DOHH2 (cell line): Measurements from ENCODE around the gene EPAS1.

Experiments
- H3F3A ChIP-seq: fragments of 200-600 bp; sonication (generic), shearing (Covaris generic); 2 replicates; pipeline ENCODE4 v1.6.0; 2016; ENCODE audit warnings: antibody characterized with exemption, mild to moderate bottlenecking; ENCODE audit not compliant: control insufficient read depth, insufficient read depth
- H3K27ac ChIP-seq: fragments of 200-600 bp; sonication (generic); 2 replicates; pipeline ENCODE4 v1.5.1; 2014; ENCODE audit warnings: low read depth, mild to moderate bottlenecking, low read length, moderate library complexity
- H3K27me3 ChIP-seq: fragments of 200-600 bp; sonication (generic); 2 replicates; pipeline ENCODE4 v1.6.1; 2014; ENCODE audit warnings: mild to moderate bottlenecking, low read length, mixed read lengths; ENCODE audit not compliant: control insufficient read depth
- H3K36me3 ChIP-seq: fragments of 200-600 bp; sonication (generic); 2 replicates; pipeline ENCODE4 v1.6.1; 2014; ENCODE audit warnings: mild to moderate bottlenecking, low read length, moderate library complexity, mixed read lengths; ENCODE audit not compliant: control insufficient read depth
- H3K4me1 ChIP-seq: fragments of 200-600 bp; sonication (generic); 2 replicates; pipeline ENCODE4 v1.6.1; 2014; ENCODE audit warnings: mild to moderate bottlenecking, low read length, mixed read lengths; ENCODE audit not compliant: control insufficient read depth
- H3K4me2 ChIP-seq: fragments of 200-600 bp; sonication (generic); 2 replicates; pipeline ENCODE4 v1.6.0; 2014; ENCODE audit warnings: mild to moderate bottlenecking, low read length, moderate library complexity
- H3K4me3 ChIP-seq: fragments of 200-600 bp; sonication (generic); 2 replicates; pipeline ENCODE4 v1.5.1; 2014; ENCODE audit warnings: mild to moderate bottlenecking, low read length, mixed read lengths
- H3K79me2 ChIP-seq: fragments of 200-600 bp; sonication (generic); 2 replicates; pipeline ENCODE4 v1.6.1; 2014; ENCODE audit warnings: mild to moderate bottlenecking, low read length, mixed read lengths; ENCODE audit not compliant: control insufficient read depth
- H3K9me2 ChIP-seq: fragments of 200-600 bp; sonication (generic); replicated peaks from 2 replicates; pipeline ENCODE4 v1.6.1; 2014; ENCODE audit warnings: mild to moderate bottlenecking, low read length, mixed read lengths; ENCODE audit not compliant: control insufficient read depth
- H3K9me3 ChIP-seq: fragments of 200-600 bp; sonication (generic); 2 replicates; pipeline ENCODE4 v1.6.1; 2014; ENCODE audit warnings: antibody characterized with exemption, low read length, mixed read lengths; ENCODE audit not compliant: control insufficient read depth, insufficient read depth
- H4K20me1 ChIP-seq: fragments of 200-600 bp; sonication (generic); 2 replicates; pipeline ENCODE4 v1.6.0; 2014; ENCODE audit warnings: low read depth, mild to moderate bottlenecking, antibody characterized with exemption, low read length, moderate library complexity; ENCODE audit not compliant: control insufficient read depth, insufficient read depth
- CTCF ChIP-seq: fragments of 200-600 bp; sonication (generic); IDR thresholded peaks from one replicate; pipeline ENCODE4 v1.5.1; 2014; ENCODE audit warnings: antibody characterized with exemption, mild to moderate bottlenecking, low read depth, low read length; ENCODE audit not compliant: poor library complexity, severe bottlenecking
- EZH2phosphoT487 ChIP-seq: fragments of 200-600 bp; sonication (generic); IDR thresholded peaks from 2 replicates; pipeline ENCODE4 v1.6.1; 2017; ENCODE audit warnings: borderline replicate concordance, mild to moderate bottlenecking, antibody characterized with exemption, low read length, moderate library complexity, mixed read lengths

The EPAS1 gene

GRCh38 chr2:46365913-46366667 is 68.9 kb downstream of the EPAS1 start:
- Histone ChIP-seq H3F3A (no peaks in the 10 kb centered on the region), H3K9me3 (no peaks in the 10 kb centered on the region), H3K36me3 (no peaks in the 10 kb centered on the region), H4K20me1 (no peaks in the 10 kb centered on the region), H3K79me2 (no peaks in the 10 kb centered on the region), H3K4me2 (no peak overlapping the region), H3K9me2 (no peaks in the 10 kb centered on the region), H3K27me3 (peaks cover 22% of the 10 kb centered on the region), H3K4me1 (peaks cover 6% of the 10 kb centered on the region), H3K27ac (no peak overlapping the region), H3K4me3 (no peak overlapping the region)
- TF ChIP-seq CTCF, result peak; percentile 44
- no peak for TF ChIP-seq EZH2phosphoT487

- Histone ChIP-seq H3K4me2 (no peak overlapping the region), H3K4me3 (no peak overlapping the region), H3F3A (no peaks in the 10 kb centered on the region), H3K36me3 (no peaks in the 10 kb centered on the region), H3K27me3 (peaks cover 24% of the 10 kb centered on the region), H3K9me3 (no peaks in the 10 kb centered on the region), H3K27ac (no peak overlapping the region), H3K79me2 (no peaks in the 10 kb centered on the region), H3K4me1 (peaks cover 6% of the 10 kb centered on the region), H3K9me2 (no peaks in the 10 kb centered on the region), H4K20me1 (no peaks in the 10 kb centered on the region)
- TF ChIP-seq EZH2phosphoT487, result no peak
- TF ChIP-seq CTCF, result no peak
Measured at GRCh38 chr2:46366668-46367052, 69.5 kb downstream of the EPAS1 start.

GRCh38 chr2:46367286-46367685 is 70.1 kb downstream of the EPAS1 start:
- no peaks in the 10 kb centered on the region for H3K36me3 ChIP-seq
- H4K20me1 ChIP-seq, result no peaks in the 10 kb centered on the region
- H3K27me3 ChIP-seq, result peaks cover 24% of the 10 kb centered on the region
- no peaks in the 10 kb centered on the region for H3K79me2 ChIP-seq
- no peak overlapping the region for H3K4me3 ChIP-seq
- peaks cover 6% of the 10 kb centered on the region for H3K4me1 ChIP-seq
- H3K9me2 ChIP-seq, result no peaks in the 10 kb centered on the region
- H3K4me2 ChIP-seq, result no peak overlapping the region
- no peaks in the 10 kb centered on the region for H3F3A ChIP-seq
- no peaks in the 10 kb centered on the region for H3K9me3 ChIP-seq
- TF ChIP-seq EZH2phosphoT487 (no peak), CTCF (no peak)
- H3K27ac ChIP-seq, result no peak overlapping the region
